NCI-H2196 (cell line): ENCODE results near the gene ANXA4.
"Not testable (repeated sequence)": the region's sequence is repeated elsewhere in the genome, so short reads cannot be mapped to it uniquely, and the experiment has no call there.

Experiments
- DNase-seq: peaks from one replicate; lab custom pipeline; 2025; ENCODE audit not compliant: unreplicated experiment; lab: John Stamatoyannopoulos, UW

Gene ANXA4

GRCh38 chr2:69802781-69803367 is 60.9 kb downstream of the ANXA4 start:
- DNase-seq = not testable (repeated sequence)

- DNase-seq = no peak
Measured at GRCh38 chr2:69804416-69804815, 62.5 kb downstream of the ANXA4 start.

- no peak for DNase-seq
Measured at GRCh38 chr2:69805887-69806286, 64.0 kb downstream of the ANXA4 start.

- DNase-seq = no peak
Measured at GRCh38 chr2:69807821-69808540, 66.0 kb downstream of the ANXA4 start.

- no peak for DNase-seq
Measured at GRCh38 chr2:69810550-69810949, 68.6 kb downstream of the ANXA4 start.

GRCh38 chr2:69811018-69811417 is 69.1 kb downstream of the ANXA4 start:
- no peak for DNase-seq

GRCh38 chr2:69811591-69811990 is 69.7 kb downstream of the ANXA4 start:
- no peak for DNase-seq

GRCh38 chr2:69815717-69816116 is 73.8 kb downstream of the ANXA4 start:
- DNase-seq = no peak

GRCh38 chr2:69816923-69817542 is 75.1 kb downstream of the ANXA4 start:
- peak; percentile 59 for DNase-seq

- DNase-seq = no peak
Measured at GRCh38 chr2:69817729-69818501, 76.0 kb downstream of the ANXA4 start.

- DNase-seq = no peak
Measured at GRCh38 chr2:69827796-69828540, 86.0 kb downstream of the ANXA4 start.

GRCh38 chr2:69828938-69829255 is 87.0 kb downstream of the ANXA4 start:
- no peak for DNase-seq

GRCh38 chr2:69829256-69830044 is 87.5 kb downstream of the ANXA4 start, which contains the start of gene GMCL1:
Gene GMCL1 (plus strand): TSS chr2:69829660. CDS start chr2:69829893, 233 bp downstream.
- peak; percentile 88 for DNase-seq

- DNase-seq = peak; percentile 6
Measured at GRCh38 chr2:69830045-69830905, 88.3 kb downstream of the ANXA4 start.

- DNase-seq = not testable (repeated sequence)
Measured at GRCh38 chr2:69830906-69831241, 88.9 kb downstream of the ANXA4 start.

GRCh38 chr2:69831354-69831905 is 89.5 kb downstream of the ANXA4 start:
- DNase-seq = no peak

- DNase-seq = no peak
Measured at GRCh38 chr2:69833752-69834151, 91.8 kb downstream of the ANXA4 start.

GRCh38 chr2:69835666-69836065 is 93.7 kb downstream of the ANXA4 start:
- DNase-seq = no peak

GRCh38 chr2:69836316-69836715 is 94.4 kb downstream of the ANXA4 start:
- no peak for DNase-seq
